AG04449 (cell line): ENCODE results near the gene TRIM59.

Experiments
- CTCF ChIA-PET: fragments of 350-600 bp; formaldehyde crosslinking; extraction: SDS; loops from one replicate; lab custom pipeline; 2021; ENCODE audit warnings: antibody characterized with exemption; lab: Yijun Ruan, JAX
- POLR2A ChIA-PET: fragments of 400-600, 350-600 bp; formaldehyde crosslinking; extraction: SDS; loops from one replicate; lab custom pipeline; 2020; ENCODE audit warnings: antibody characterized with exemption, inconsistent platforms; lab: Yijun Ruan, JAX
- DNase-seq: peaks from one replicate; pipeline ENCODE4 v3.0.0-alpha.2; 2010; ENCODE audit warnings: low read depth, low spot score
- H3K4me3 ChIP-seq: 2 replicates; pipeline ENCODE4 v1.5.1; 2011; ENCODE audit warnings: low read depth, mild to moderate bottlenecking, control low read depth, low read length
- CTCF ChIP-seq: IDR thresholded peaks from one replicate; pipeline ENCODE4 v1.5.1; 2011; ENCODE audit warnings: mild to moderate bottlenecking, moderate library complexity, low read length, control low read depth, inconsistent platforms; ENCODE audit not compliant: insufficient read depth; ENCODE audit errors: missing control alignments

Gene TRIM59

GRCh38 chr3:160481856-160482255 lies 32.3 kb upstream of the TRIM59 start:
- POLR2A ChIA-PET = interaction anchor here (1.9 kb wide), 1 partner anchor 32 kb away, joined by 5 read pairs; the partner anchor contains the start of gene TRIM59
- DNase-seq = no peak
- CTCF ChIA-PET = interaction anchor here (0.8 to 1.4 kb wide), 4 partner anchors 16 to 68 kb away, joined by 3 to 5 read pairs (median 4); partner anchors contain the start of gene TRIM59
- no peak overlapping the region for H3K4me3 ChIP-seq
- TF ChIP-seq CTCF = no peak

- POLR2A ChIA-PET = interaction anchor here (1.9 kb wide), 1 partner anchor 31 kb away, joined by 5 read pairs; the partner anchor contains the start of gene TRIM59
- H3K4me3 ChIP-seq = no peak overlapping the region
- no peak for DNase-seq
- CTCF ChIA-PET = interaction anchor here (0.8 to 1.4 kb wide), 2 partner anchors 32 to 67 kb away, joined by 3 to 5 read pairs; partner anchors contain the start of gene TRIM59
- no peak for TF ChIP-seq CTCF
Measured at GRCh38 chr3:160480931-160481330, 31.3 kb upstream of the TRIM59 start.

- ChIA-PET POLR2A (no interaction called here), CTCF (interaction anchor here (0.6 to 4.9 kb wide), 4 partner anchors 8 to 595 kb away, joined by 3 to 34 read pairs (median 10); partner anchors contain the start of gene TRIM59)
- DNase-seq = no peak
- H3K4me3 ChIP-seq = no peak overlapping the region
- no peak for TF ChIP-seq CTCF
Measured at GRCh38 chr3:160479376-160479775, 29.8 kb upstream of the TRIM59 start.

GRCh38 chr3:160478338-160478737 lies 28.8 kb upstream of the TRIM59 start:
- peak; percentile 21 for DNase-seq
- POLR2A ChIA-PET = interaction anchor here (0.6 to 1.2 kb wide), 3 partner anchors 12 to 216 kb away, joined by 3 to 4 read pairs (median 3); no protein-coding TSS in a partner anchor
- no peak overlapping the region for H3K4me3 ChIP-seq
- CTCF ChIA-PET = interaction anchor here (4.0 to 4.9 kb wide), 2 partner anchors 9 to 28 kb away, joined by 18 to 34 read pairs; partner anchors contain the start of gene TRIM59
- no peak for TF ChIP-seq CTCF

- H3K4me3 ChIP-seq = no peak overlapping the region
- DNase-seq = no peak
- POLR2A ChIA-PET = interaction anchor here (1.2 kb wide), 1 partner anchor 27 kb away, joined by 3 read pairs; no protein-coding TSS in a partner anchor
- no peak for TF ChIP-seq CTCF
- CTCF ChIA-PET = interaction anchor here (1.0 to 4.9 kb wide), 4 partner anchors 10 to 31 kb away, joined by 3 to 34 read pairs (median 12); partner anchors contain the start of gene TRIM59
Measured at GRCh38 chr3:160477750-160478149, 28.2 kb upstream of the TRIM59 start.

- H3K4me3 ChIP-seq = no peak overlapping the region
- no peak for DNase-seq
- CTCF ChIA-PET = interaction anchor here (1.7 to 4.9 kb wide), 3 partner anchors 12 to 25 kb away, joined by 3 to 34 read pairs (median 18); partner anchors contain the start of gene TRIM59
- TF ChIP-seq CTCF = no peak
- POLR2A ChIA-PET = no interaction called here
Measured at GRCh38 chr3:160475884-160476283, 26.3 kb upstream of the TRIM59 start.
